ENCODE measurements around the gene TXLNG.

- TF ChIP-seq CTCF (IDR thresholded peaks at IDR 0.05) (no peak), POLR2A (IDR thresholded peaks at IDR 0.05) (no peak)
These were observed 36.1 kb upstream of the TXLNG start for GRCh38 chrX:16750136-16750535.

Measured in ovary (tissue), 3 donors.